ENCODE measurements around the gene DYNLL1.
"Not testable (repeated sequence)": the region's sequence is repeated elsewhere in the genome, so short reads cannot be mapped to it uniquely, and the experiment has no call there.

DYNLL1 gene

DNA sequence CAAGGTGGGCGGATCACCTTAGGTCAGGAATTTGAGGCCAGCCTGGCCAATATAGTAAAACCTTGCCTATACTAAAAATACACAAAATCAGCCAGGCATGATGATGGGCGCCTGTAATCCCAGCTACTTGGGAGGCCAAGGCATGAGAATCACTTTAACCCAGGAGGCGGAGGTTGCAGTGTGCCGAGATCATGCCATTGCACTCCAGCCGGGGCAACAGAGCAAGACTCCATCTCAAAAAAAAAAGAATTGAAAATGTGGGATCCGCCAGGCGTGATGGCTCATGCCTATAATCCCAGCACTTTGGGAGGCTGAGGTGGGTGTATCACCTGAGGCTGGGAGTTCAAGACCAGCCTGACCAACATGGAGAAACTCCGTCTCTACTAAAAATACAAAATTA is 23.4 kb downstream of the DYNLL1 start:
- not testable (repeated sequence) for DNase-seq

- DNase-seq: no peak
Measured at GRCh38 chr12:120522568-120522967, 26.7 kb downstream of the DYNLL1 start.

GRCh38 chr12:120528861-120529525 is 33.1 kb downstream of the DYNLL1 start, which contains the start of gene COQ5:
TSS of gene COQ5 (minus strand) at chr12:120529158. CDS start at chr12:120529141, 17 bp downstream.
- peak; percentile 62 to 72 for DNase-seq

DNA sequence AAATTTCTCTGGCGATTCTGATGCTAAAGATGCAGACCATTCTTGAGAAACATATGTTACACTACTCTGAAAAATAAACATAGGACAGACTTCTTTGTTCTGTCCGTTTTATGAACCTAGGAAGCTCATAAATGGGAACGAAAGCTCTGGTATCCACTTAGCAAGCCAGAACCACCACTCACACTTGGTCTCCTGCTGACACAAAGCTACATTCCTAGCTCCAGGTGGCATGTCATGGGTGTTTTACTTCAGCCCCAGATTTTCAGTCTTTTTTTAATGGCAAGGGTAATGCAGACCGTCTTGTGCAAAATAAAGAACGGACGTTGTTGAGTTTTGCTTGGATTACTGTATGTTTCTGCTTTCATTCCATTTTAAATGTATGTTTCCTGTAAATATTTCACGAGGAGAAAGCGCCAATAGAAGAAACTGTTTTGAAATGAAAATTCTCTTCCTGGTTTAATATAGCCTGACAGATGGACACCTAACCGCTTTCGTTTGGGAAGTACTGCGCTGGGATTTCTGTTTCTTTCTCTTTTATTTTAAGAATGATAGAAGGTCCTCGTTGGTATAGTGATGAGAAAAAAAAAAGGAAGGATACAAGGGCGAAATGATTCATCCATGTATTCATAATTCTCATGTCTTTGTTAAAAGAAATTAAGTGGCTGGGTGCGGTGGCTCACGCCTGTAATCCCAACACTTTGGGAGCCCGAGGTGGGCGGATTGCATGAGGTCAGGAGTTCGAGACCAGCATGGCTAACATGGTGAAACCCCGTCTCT is 33.9 kb downstream of the DYNLL1 start:
- peak in 1 of 2 experiments; percentile 40 for DNase-seq

DNA sequence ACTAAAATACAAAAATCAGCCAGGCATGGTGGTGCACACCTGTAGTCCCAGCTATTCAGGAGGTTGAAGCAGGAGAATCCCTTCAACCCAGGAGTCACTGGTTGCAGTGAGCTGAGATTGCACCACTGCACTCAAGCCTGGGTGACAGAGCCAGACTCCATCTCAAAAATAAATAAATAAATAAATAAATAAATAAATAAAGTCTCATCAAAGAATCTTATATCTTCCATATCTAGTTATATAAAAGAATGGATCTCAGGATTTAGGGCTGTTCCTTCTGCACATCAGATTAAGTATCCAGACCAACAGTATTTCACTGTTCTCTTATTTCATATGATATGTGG is 34.5 kb downstream of the DYNLL1 start:
- DNase-seq: not testable (repeated sequence)

GRCh38 chr12:120532701-120533238 is 36.9 kb downstream of the DYNLL1 start:
- no peak for DNase-seq

DNA sequence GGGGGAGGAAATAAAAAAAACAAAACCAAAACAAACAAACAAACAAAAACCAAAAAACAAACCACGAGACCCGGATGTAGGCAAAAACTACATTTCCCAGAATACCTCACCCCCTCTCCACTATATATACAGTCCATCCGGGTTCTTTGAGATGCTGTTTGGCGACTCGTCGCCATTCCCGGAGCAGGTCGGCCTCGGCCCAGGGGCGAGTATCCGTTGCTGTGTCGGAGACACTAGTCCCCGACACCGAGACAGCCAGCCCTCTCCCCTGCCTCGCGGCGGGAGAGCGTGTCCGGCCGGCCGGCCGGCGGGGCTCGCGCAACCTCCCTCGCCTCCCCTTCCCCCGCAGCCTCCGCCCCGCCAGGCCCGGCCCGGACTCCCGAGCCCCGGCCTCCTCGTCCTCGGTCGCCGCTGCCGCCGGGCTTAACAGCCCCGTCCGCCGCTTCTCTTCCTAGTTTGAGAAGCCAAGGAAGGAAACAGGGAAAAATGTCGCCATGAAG is 38.3 kb downstream of the DYNLL1 start, which contains the start of gene RNF10:
Gene RNF10 (plus strand): TSS at position 154 of the 500 bp plus-strand sequence. CDS start 456 bp downstream, outside the sequence.
- DNase-seq: peak; percentile 62 to 67

- peak; percentile 27 to 42 for DNase-seq
Measured at GRCh38 chr12:120534703-120535655, 39.1 kb downstream of the DYNLL1 start.

DNA sequence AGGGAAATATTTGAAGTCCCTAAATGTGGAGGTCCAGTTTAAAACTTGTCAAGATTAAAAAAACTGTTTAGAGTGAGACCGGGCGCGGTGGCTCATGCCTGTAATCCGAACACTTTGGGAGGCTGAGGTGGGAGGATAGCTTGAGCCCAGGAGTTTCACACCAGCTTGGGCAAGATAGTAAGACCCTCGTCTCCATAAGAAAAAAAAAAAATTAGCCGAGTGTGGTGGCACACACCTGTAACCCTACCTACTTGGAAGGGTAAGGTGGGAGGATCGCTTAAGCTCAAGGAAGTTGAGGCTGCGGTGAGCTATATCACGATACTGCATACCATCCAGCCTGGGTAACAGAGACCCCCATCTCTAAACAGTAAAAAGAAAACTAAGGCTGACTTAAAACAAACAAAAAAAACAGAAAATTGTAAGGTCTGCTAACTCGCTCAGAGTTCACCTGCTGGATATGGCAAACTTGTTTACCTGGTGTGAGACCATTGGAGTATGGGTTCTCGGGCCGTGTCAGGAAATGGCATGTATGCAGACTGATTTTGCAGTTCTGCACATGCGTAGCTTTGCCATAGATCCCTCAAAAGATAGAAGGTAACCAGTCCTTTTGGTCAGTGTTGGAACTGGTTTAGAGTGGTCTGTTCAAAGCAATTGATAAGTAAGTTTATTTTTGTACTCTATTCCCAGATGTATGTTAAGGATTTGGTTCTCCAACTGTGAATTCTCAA is 40.3 kb downstream of the DYNLL1 start:
- peak in 1 of 2 experiments; percentile 16 for DNase-seq

- no peak for DNase-seq
Measured at GRCh38 chr12:120537856-120538220, 41.9 kb downstream of the DYNLL1 start.

DNA sequence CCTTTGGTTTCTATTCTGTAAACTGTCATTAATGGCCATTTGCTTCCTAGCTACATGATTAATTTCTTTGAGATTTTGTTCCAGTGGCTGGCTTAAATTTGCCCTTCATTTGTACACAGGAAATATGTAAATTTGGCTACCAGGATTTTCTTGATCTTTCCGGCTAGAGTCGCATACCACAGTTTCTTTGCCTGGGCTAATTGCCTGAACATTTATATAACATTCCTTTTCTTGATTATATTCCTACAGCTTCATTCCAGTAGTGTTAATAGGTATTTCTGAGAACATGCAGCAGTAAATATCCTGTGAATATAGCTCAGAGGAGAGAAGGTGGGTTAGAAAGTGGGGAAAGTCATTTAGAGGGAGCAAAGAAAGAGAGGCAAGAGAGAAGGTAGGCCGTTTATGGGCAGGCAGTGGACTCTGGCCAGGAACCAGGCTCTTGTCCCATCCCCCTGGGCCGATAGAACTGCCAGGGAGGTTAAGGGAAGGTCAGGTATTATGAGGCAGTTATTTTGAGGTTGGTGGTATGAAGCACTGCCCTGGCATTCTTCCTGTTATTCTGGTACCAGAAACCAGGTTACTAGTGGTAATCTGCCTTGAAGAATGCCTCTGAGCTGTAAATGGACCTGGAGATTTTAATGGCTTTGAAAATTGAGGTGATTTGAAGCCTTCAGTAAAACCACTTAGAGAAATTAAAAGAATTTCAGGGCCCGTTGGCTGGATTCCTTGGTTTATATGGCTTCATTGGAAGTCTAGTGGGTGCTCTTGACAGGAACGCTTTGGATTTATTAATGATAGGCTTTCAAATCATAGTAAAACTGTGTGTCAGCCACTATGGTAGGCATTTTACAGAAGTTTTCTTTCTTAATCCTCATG is 42.6 kb downstream of the DYNLL1 start:
- peak; percentile 23 to 37 for DNase-seq

DNA sequence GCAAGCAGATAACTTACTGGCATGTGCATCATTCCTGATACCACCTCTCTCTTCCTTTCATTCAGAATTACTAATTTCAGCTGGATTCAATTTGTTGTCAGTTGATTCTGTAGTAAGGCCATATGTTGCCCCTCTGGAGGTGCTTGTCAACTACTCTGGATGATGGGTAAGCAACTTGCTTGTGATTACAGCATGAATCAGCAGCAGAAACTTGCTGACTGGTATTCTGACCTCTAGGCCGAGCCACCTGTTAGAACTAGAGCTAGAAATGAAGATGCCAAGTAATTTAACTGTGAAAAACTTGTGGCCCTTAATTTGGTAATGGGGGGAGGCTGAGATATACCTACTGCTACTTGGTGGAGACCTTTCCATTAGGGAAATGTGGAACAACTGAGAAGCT is 43.4 kb downstream of the DYNLL1 start:
- DNase-seq: no peak

DNA sequence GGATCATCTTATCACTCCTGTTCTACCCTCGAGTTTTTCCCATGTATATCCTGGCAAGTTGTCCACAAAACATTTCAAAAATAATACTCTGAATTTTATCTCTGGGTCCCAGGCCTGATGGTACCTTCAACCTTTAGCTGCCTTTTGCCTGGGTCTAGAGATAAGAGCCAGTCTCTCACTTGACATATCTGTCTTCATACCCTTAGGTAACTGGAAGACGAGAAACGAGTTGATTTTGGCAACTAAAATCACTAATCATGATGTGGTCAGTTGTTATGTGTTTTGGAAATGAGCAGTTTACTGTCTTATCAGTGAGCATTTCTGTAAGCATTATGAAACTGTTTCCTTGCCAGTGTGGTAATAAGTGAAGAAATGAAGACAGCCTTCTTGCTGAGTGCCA is 44.5 kb downstream of the DYNLL1 start:
- DNase-seq: peak; percentile 68 to 73

GRCh38 chr12:120542166-120542565 is 46.3 kb downstream of the DYNLL1 start:
- DNase-seq: no peak

GRCh38 chr12:120544691-120545090 is 48.8 kb downstream of the DYNLL1 start:
- DNase-seq: no peak

DNA sequence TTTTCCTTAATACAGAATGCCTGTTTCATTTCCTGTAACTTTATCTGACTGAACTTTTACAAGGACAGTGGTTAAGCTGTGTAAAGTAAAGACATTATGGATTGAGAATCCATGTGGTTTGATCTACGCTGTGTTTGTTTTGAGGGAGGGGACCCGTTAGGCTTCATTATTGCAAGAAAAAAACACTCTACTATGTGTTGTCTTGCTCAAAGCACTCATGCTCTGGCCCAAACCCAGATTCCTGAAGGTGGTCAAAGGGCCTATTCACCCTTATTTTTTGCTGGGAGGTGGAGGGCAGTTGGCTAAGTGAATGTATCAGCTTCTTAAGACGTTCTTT is 50.1 kb downstream of the DYNLL1 start:
- no peak for DNase-seq

Measured in AML-193 (cell line).